ENCODE data around the gene MAP3K6.

DNA sequence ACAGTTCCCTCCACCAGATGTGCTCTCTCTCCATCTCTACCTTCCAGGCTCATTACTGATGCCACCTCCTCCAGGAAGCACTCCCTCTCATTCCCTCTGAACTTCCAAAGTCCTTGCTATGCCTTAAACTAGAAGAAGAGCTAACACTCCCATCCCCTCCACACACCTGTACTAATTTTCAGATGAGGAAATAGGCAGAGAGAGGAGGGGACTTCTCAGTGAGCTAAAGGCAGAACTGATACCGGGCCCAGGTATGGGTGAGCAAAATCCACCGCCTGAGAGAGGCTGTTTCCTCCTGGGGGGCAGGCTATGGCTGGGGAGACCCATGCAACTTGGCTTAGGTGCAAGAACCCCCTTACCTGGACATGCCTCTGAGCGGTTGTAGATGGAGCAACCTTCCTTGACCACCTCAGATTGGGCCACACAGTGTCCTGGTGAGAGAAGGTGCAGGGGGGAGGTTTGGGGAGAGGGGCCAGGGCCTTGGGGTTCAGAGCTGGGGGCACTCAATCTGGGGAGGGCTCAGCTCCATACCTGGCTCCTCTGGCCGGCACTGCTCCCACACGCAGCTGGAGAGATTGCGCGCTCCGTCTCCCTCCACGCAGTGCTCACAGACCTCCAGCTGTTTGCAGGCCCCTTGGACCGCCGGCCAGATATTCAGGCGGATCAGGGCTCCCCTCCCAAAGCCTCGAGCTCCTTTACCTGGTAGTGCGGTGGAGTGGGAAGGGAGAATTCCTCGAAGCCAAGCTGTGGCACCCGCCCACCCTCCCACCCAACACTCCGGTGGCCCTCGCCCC, 15.4 kb upstream of the MAP3K6 start:
- no peak for TF ChIP-seq ZNF780A (CRISPR knock-in tag; IDR thresholded peaks at IDR 0.05)
- TF ChIP-seq, protein P1, sequence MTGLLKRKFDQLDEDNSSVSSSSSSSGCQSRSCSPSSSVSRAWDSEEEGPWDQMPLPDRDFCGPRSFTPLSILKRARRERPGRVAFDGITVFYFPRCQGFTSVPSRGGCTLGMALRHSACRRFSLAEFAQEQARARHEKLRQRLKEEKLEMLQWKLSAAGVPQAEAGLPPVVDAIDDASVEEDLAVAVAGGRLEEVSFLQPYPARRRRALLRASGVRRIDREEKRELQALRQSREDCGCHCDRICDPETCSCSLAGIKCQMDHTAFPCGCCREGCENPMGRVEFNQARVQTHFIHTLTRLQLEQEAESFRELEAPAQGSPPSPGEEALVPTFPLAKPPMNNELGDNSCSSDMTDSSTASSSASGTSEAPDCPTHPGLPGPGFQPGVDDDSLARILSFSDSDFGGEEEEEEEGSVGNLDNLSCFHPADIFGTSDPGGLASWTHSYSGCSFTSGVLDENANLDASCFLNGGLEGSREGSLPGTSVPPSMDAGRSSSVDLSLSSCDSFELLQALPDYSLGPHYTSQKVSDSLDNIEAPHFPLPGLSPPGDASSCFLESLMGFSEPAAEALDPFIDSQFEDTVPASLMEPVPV (CRISPR knock-in tag; IDR thresholded peaks at IDR 0.05) = no peak
- no peak for TF ChIP-seq POLR2AphosphoS2 (IDR thresholded peaks at IDR 0.05; ENCODE audit: low read depth, low read length)
- TF ChIP-seq MYC (CRISPR knock-in tag; IDR thresholded peaks at IDR 0.05; ENCODE audit: borderline replicate concordance) = no peak
- no peak for TF ChIP-seq ZFP90 (CRISPR knock-in tag; IDR thresholded peaks at IDR 0.05; ENCODE audit: borderline replicate concordance)
- no peak for TF ChIP-seq RBFOX2 (IDR thresholded peaks at IDR 0.05; ENCODE audit: low read depth, low read length)
- TF ChIP-seq ZBTB4 (CRISPR knock-in tag; IDR thresholded peaks at IDR 0.05; ENCODE audit: borderline replicate concordance) = no peak
- TF ChIP-seq, protein P2, sequence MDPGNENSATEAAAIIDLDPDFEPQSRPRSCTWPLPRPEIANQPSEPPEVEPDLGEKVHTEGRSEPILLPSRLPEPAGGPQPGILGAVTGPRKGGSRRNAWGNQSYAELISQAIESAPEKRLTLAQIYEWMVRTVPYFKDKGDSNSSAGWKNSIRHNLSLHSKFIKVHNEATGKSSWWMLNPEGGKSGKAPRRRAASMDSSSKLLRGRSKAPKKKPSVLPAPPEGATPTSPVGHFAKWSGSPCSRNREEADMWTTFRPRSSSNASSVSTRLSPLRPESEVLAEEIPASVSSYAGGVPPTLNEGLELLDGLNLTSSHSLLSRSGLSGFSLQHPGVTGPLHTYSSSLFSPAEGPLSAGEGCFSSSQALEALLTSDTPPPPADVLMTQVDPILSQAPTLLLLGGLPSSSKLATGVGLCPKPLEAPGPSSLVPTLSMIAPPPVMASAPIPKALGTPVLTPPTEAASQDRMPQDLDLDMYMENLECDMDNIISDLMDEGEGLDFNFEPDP (CRISPR knock-in tag; conservative IDR thresholded peaks at IDR 0.05) = no peak
- no peak for TF ChIP-seq MAX (IDR thresholded peaks at IDR 0.05)
- TF ChIP-seq MAFF (IDR thresholded peaks at IDR 0.05; ENCODE audit: low read depth, low read length) = no peak
- no peak for TF ChIP-seq HOXA7 (CRISPR knock-in tag; IDR thresholded peaks at IDR 0.05)
- no peak for TF ChIP-seq ZNF24 (IDR thresholded peaks at IDR 0.05)
- TF ChIP-seq CERS6 (CRISPR knock-in tag; IDR thresholded peaks at IDR 0.05) = no peak
